ENCODE results near the gene MBOAT2.
A peak's percentile ranks its signal among the peaks of the same experiment; 100 is the strongest.
"Not testable (repeated sequence)": the region's sequence is repeated elsewhere in the genome, so short reads cannot be mapped to it uniquely, and the experiment has no call there.

Gene MBOAT2

DNA sequence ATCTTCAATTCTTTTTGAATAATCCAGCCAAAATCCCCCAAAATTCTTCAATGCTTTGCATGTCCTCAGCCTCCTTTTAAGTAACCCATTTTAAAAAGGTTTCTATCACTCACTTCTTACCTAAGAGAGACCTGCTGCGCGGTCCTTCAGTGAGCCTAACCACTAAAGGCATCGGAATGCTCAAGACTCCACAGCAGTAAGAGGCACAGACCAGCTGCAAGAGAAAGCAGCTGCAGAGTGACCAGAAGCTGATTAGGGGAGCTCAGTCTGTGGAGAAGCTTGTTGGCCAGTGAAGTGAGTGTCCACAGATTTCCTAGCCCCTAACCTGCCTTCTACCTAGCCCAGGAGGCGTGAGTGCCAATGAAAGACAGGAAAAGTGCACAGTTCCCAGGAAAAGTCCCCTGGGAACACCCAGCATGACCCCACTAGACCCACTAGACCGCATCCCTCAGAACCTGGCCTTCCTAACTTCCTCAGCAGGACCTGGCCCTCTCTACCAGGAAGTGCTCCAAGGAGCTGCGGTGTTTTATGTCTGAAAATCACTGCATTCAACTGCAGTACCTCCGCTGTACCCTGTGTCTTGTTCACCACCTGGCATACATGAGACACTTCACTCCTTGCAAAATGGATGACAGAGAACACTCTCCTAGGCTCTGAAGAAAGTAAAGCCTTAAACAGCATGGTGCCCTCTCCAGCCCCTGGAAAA, 10.1 kb downstream of the MBOAT2 start:
- DNase-seq (ENCODE audit: low read depth in 2 of 2) = no peak

DNA sequence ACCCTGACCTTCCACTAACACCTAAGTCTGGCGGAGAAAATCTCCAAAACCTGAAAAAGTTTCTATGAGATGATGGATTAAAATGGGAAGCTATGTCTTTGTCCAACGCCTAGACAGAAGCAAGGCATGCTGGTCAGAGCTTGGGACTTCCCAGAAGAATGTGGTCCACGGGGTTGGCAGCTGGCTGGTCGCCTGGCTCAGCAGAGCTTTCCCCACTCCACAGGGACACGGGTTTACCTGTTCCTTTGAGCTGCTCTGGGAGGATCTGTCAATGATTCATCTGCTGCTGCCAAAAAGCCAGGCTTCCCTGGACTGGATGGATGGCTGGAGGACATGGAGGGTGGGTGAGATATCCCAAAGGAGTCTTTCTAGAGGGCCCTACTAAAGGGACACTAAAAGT, 10.8 kb downstream of the MBOAT2 start:
- DNase-seq (ENCODE audit: low read depth in 2 of 2) = no peak

DNA sequence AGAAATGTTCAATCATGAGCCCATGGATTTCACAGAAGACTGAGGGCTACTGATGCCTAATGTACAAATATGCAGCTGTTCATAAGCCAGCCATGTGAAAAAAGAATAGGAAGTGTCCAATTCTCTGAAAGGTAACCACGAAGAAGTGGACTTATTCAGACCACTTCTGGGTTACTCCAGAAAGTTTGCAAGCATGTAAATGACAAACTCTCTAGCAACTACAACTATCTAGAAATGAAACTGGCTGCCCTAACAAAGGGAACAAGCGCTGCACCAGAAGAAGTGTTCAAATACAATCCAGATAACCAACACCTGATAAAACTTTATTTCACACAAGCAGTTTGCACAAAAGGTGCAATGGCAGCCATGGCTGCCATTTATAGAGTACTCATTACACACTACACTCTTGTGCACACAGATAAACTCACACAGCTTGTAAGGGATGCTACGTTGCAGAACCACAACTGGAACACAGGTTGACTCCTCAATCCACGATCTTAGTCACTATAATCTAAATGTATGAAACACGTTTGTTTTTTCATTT, 13.9 kb downstream of the MBOAT2 start:
- no peak for DNase-seq (ENCODE audit: low read depth in 2 of 2)

DNA sequence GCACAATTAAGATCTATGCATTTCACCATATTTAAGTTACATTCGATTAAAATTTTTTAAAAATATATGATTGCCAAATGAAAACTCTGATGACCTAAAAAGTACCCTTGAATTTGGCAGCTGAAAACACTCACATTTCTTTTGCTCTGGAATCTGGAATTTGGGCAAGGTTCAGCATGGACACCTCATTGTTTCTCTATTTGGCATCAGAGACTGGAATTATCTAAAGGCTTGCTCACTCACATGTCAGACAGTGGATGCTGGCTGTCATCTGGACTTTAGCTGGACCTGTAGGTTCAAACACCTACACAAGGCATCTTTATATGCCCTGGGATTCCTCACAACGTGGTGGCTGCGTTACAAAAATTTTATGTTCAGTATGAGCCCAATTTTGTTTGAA, 16.1 kb downstream of the MBOAT2 start:
- no peak for DNase-seq (ENCODE audit: low read depth in 2 of 2)

DNA sequence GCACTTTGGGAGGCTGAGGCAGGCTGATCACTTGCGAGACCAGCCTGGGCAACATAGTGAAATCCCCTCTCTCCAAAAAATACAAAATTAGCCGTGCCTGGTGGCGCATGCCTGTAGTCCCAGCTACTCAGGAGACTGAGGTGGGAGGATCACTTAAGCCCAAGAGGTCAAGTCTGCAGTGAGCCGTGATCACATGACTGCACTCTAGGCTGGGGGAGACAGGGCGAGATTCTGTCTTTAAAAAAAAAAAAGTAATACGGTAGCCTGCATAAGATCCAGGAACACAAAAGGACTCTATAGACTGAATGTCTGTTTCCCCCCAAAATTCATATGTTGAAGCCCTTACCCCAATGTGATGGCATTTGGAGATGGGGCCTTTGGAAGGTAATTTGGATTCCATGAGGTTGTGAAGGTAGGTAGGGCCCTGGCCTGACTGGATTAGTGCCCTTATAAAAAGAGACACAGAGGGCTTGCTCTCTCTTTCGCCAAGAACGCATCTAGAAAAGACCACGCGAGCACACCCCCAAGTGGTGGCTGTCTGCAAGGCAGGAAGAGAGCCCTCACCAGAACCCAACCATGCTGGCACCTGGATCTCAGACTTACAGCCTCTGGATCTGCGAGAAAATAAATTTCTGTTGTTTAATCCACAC, 17.0 kb downstream of the MBOAT2 start:
- DNase-seq (ENCODE audit: low read depth in 2 of 2) = no peak

DNA sequence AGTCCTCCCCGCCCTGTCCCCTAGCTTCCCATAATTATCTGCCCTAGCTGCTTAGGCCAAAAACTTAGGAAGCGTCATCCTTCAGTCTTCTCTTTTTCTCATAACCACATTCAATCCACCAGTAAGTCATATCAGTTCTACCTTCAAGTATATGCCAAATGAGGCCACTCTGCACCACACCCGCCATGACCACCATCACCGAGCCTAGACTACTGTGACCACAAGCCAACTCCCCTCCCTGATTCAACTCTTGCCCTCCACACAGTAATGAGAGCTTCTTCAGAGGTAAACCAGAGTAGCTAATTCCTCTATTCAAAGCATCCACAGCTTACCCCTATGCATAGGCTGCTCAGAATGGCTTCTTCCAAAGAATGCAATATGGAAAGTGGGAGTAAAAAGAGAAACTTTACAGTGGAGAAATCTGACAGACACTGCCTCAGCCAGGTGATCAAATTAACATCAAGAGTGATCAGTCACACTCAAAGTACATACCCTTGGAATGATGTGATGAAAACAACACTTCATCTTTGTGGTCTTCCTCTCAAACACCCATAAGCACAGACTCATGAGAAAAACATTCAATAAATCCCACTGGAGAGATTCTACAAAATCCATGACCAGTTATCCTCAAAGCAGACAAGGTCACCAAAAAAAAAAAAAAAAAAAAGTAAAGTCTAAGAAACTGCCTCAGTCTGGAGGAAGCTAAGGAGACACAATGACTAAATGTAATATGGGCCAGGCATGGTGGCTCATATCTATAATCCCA, 17.7 kb downstream of the MBOAT2 start:
- DNase-seq (ENCODE audit: low read depth in 2 of 2) = peak; percentile 64 to 67

DNA sequence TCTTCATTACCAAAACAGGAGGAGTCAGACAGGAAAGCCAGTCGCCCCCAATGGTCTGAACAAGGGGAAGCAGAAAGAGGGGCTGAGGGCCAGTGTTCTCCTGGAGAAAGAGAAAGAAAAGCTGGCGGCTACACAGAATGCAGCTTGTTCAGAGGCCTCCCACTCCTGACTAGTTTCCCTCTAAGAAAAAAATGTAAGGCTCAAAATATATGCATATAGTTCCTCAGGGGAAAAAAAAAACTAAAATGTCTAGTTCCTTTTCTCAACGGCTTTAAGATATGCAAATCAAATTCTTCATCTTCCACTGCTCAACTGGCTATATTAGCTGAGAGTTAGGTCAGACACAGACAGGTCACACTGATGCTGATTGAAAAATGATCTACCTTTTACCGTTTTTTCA, 18.6 kb downstream of the MBOAT2 start:
- DNase-seq (ENCODE audit: low read depth in 2 of 2) = no peak

DNA sequence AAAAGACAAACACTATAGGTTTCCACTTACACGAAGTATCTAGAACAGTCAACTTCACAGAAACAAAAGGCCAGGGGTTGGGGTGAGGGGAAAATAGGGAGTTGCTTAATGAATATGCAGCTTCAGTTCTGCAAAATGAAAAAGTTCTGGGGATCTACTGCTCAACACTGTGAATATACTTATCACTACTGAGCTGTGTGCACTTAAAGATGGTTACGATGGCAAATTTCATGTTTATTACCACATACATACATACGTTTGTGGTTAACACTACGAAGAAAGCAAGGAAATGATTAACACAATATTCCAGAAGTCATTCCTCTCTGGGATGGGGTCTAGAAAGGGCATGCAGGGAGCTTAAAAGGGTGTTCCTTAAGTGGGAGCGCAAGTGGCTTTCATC, 19.3 kb downstream of the MBOAT2 start:
- peak; percentile 68 to 70 for DNase-seq (ENCODE audit: low read depth in 2 of 2)

DNA sequence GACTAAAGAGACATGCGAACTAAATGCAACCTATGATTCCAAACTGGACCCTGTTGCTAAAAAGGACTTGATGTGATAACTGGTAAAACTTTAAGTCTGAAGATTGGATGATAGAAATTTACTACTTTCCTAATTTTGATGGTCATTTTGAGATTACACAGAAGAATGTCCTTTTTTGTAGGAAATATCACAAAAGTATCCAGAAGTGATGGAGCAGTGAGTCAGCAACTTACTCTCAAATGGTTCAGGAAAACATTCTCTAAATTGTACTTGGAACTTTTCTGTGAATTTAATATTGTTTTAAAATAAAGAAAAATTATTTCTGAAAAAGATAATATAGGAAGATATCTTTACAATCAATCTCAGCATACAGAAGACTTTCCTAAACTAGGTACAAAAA, 19.9 kb downstream of the MBOAT2 start:
- no peak for DNase-seq (ENCODE audit: low read depth in 2 of 2)

DNA sequence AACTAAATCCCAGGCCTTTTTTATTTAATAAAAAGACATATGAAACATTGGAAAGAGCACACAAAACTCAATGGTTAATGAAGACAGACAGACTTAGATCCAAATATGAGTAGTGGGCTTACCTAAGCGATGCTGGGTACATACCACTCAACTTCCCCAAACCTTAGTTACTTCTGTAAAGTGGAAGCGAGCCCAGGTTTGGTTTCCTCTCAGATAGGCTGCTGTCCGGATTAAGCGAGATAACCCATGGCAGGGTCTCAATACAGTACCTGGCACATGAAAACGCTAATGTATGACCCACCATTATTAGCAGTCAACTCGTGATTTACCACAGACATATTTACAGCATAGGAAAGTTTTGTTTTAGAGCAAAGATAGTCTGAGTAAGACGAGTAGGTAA, 21.6 kb downstream of the MBOAT2 start:
- DNase-seq (ENCODE audit: low read depth in 2 of 2) = no peak

DNA sequence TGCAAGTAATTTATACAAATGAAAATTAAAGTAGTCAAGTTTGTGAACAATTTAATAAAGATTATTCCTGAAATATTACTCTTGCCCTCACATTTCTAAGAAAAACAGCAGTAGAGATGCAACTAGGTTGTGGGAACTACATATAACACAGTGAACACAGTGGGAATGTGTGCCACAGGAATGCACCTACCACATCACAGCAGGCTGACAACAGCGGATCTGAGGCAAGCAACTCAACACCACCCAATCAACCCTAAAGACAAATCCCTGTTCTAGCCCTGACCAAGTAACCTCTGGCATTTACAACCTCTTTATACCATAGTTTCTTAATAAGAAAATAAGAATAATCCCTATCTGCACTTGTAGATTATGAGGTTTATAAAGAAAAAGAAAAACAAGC, 23.4 kb downstream of the MBOAT2 start:
- DNase-seq (ENCODE audit: low read depth in 2 of 2) = no peak

DNA sequence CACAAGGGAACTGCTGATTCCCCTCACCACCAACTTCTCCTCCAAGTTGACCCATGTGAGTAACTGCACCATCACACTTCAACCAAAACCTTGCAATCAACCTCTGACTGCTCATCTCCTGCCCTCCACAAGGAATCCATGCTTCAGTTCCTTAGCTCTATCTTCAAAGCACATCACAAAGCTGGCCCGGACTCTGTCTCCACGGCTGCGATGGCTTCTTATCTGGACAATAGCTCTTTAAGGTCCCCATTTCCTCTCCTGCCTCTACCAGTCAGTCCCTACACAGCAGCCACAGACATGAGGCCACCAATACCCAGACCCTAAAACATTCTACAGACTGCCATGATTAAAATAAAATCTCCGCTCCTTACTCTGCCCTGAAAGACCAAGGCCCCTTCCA, 25.7 kb downstream of the MBOAT2 start:
- no peak for DNase-seq (ENCODE audit: low read depth in 2 of 2)

DNA sequence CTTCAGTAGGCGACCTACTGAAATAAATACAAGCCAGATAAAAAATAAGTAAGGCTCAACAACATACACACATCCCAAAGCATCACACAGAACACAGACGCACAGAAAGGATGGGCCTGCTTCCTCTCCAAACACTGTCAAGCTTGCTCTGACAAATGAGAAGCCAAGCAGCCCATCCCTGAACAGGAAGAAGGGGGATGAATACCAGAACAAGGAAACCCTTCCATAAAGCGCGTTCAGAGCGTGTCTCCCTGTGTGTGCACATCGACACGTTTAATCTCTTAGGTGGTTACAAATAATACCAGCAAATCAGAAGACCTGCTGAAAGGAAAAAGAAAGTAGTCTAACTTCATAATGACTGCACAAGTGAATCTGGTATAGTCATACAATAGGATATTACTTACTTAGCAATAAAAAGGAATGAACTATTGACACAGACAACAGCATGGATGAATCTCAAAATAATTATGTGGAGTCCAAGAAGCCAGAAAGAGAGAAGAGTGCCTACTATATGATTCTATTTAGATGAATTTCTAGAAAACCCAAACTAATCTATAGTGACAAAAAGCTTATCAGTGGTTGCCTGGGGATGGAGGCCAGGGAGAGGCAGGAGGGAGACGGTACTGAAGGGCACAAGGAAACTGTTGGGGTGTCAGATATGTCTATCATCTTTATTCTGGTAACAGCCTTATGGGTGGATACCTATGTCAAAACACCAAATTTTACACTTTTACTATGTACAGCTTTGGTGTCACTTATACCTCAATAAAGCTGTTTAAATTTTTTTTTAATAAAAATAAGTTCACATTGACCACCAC, 26.8 kb downstream of the MBOAT2 start:
- DNase-seq (ENCODE audit: low read depth in 2 of 2) = no peak

DNA sequence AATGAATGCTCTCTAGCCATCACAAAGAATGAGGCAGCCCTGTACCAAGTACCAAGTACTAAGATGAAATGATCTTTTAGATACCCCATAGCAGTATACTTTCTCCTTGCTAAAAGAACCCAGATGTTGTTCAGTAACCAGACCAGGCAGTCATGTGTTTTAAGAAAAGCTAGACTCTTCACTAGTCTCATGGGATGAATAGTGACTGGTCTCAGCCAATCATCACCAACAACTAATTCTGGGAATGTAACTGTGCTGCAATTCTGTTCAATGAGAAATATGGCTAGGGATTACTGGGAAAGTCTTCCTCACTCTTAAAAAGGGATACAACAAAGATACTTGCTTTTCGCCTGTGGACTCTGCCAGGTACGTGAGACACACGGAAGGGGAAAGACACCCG, 29.5 kb downstream of the MBOAT2 start:
- no peak for DNase-seq (ENCODE audit: low read depth in 2 of 2)

DNA sequence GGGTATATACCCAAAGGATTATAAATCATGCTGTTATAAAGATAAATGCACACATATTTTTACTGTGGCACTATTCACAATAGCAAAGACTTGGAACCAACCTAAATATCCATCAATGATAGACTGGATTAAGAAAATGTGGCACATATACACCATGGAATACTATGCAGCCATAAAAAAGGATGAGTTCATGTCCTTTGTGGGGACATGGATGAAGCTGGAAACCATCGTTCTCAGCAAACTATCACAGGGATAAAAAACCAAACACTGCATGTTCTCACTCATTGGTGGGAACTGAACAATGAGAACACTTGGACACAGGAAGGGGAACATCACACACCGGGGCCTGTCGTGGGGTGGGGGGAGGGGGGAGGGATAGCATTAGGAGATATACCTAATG, 30.5 kb downstream of the MBOAT2 start:
- not testable (repeated sequence) for DNase-seq (ENCODE audit: low read depth in 2 of 2)

DNA sequence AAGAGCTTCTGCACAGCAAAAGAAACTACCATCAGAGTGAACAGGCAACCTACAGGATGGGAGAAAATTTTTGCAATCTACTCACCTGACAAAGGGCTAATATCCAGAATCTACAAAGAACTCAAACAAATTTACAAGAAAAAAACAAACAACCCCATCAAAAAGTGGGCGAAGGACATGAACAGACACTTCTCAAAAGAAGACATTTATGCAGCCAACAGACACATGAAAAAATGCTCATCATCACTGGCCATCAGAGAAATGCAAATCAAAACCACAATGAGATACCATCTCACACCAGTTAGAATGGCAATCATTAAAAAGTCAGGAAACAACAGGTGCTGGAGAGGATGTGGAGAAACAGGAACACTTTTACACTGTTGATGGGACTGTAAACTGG, 30.9 kb downstream of the MBOAT2 start:
- DNase-seq (ENCODE audit: low read depth in 2 of 2) = not testable (repeated sequence)

DNA sequence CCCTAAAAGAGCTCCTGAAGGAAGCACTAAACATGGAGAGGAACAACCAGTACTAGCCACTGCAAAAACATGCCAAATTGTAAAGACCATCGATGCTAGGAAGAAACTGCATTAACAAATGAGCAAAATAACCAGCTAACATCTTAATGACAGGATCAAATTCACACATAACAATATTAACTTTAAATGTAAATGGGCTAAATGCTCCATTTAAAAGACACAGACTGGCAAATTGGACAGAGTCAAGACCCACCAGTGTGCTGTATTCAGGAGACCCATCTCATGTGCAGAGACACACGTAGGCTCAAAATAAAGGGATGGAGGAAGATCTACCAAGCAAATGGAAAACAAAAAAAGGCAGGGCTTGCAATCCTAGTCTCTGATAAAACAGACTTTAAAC, 34.1 kb downstream of the MBOAT2 start:
- not testable (repeated sequence) for DNase-seq (ENCODE audit: low read depth in 2 of 2)

DNA sequence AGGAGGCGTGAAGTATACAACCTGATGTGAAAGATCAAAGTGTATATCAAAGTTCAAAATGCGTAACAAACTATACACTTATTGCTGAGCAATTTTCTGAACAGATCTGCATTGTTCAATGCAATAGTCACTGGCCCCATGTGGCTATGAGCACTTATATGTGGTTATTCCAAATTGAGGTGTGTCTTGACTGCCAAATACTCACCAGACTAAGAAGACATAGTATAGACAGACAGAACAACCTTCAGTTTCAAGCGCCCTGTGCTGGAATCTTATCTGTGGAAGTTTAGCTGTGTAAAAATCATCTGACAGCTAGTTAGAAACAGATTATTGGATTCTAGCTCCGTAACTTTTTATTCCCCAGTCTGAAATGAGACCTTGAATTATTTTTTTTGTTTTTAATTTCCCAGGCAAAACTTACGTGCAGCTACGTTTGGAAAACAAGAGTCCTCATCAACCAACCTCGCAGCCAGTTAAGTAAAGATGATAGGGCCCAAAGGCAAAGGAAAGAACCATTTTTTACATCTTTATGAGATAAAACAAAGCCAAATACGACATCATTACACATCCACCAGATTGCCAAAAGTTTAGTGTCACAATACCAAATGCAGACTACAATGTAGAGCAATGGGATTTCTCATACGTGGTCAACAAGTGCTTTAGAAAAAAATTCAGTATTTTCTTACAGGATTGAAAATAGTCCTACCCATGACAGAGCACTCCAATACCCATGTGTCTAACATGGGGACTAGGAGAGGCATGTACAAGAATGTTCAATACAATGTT, 37.2 kb downstream of the MBOAT2 start:
- DNase-seq (ENCODE audit: low read depth in 2 of 2) = peak in 1 of 2 experiments; percentile 18

DNA sequence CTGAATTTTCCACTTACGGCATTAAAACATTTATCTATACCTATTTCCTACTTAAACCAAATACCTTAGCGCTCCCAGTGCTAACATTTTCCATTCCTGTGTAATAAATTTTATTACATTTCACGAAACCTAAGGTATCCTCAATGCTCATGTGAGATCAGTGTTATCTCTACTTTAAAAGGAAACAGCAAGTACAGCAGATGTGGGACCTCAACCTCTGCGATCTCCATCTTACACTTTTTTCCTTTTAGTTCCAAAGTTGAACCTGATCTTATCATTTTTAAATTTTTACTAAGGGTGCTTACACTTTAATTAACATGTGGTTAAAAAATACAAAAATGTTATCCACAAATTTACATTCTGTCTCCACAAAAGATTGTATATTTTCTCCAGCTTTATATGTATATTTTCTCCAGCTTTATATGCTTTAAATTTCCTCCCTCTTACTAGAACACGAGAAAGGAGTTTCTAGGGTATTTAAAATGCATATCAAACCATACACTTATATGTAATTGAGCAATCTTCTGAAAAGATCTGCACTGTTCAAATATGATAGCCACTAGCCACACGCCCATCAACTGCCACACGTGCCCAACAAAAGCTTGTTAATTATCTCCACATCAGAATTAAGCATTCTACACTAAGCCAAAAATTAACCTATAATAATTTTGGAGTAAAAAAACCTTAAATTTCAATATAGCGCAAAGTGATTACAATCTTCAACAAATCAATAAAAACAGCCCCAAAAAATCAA, 38.1 kb downstream of the MBOAT2 start:
- no peak for DNase-seq (ENCODE audit: low read depth in 2 of 2)

DNA sequence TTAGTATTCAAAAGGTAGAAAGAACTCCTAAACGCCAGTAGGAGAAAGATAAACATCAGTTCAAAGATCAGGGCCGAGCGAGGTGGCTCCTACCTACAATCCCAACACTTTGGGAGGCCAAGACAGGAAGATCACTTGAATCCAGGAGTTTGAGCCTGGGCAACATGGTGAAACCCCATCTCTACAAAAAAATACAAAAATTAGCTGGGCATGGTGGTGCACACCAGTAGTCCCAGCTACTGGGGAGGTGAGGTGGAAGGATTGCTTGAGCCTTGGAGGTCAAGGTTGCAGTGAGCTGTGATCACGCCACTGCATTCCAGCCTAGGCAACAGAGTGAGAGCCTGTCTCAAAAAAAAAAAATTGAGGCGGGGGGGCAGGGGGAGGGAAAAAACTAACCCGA, 40.6 kb downstream of the MBOAT2 start:
- DNase-seq (ENCODE audit: low read depth in 2 of 2) = no peak
